DMS 273 (cell line): ENCODE data around the gene NPTX2.

Experiments used
- DNase-seq: peaks from one replicate; lab custom pipeline; 2025; ENCODE audit not compliant: unreplicated experiment; lab: John Stamatoyannopoulos, UW

NPTX2 gene

GRCh38 chr7:98653601-98654310 lies 36.7 kb downstream of the NPTX2 start:
- no peak for DNase-seq

- DNase-seq = no peak
These were observed 37.6 kb downstream of the NPTX2 start for GRCh38 chr7:98654524-98655272.

- DNase-seq = no peak
These were observed 38.5 kb downstream of the NPTX2 start for GRCh38 chr7:98655611-98656010.

GRCh38 chr7:98656899-98657298 lies 39.8 kb downstream of the NPTX2 start:
- no peak for DNase-seq

GRCh38 chr7:98657736-98658135 lies 40.7 kb downstream of the NPTX2 start:
- DNase-seq = no peak

- no peak for DNase-seq
These were observed 42.7 kb downstream of the NPTX2 start for GRCh38 chr7:98659756-98660155.

GRCh38 chr7:98661607-98662006 lies 44.5 kb downstream of the NPTX2 start:
- no peak for DNase-seq

GRCh38 chr7:98662289-98662688 lies 45.2 kb downstream of the NPTX2 start:
- no peak for DNase-seq

GRCh38 chr7:98664882-98665281 lies 47.8 kb downstream of the NPTX2 start:
- DNase-seq = peak; percentile 32

- peak; percentile 88 for DNase-seq
These were observed 51.2 kb downstream of the NPTX2 start for GRCh38 chr7:98668255-98668654.

- DNase-seq = peak; percentile 95
These were observed 52.4 kb downstream of the NPTX2 start for GRCh38 chr7:98669329-98670000.

- DNase-seq = no peak
These were observed 53.1 kb downstream of the NPTX2 start for GRCh38 chr7:98670186-98670585.

- no peak for DNase-seq
These were observed 54.7 kb downstream of the NPTX2 start for GRCh38 chr7:98671733-98672331.

GRCh38 chr7:98674461-98674860 lies 57.4 kb downstream of the NPTX2 start:
- peak; percentile 25 for DNase-seq

- DNase-seq = no peak
These were observed 57.8 kb downstream of the NPTX2 start for GRCh38 chr7:98674881-98675280.

GRCh38 chr7:98678215-98678614 lies 61.1 kb downstream of the NPTX2 start:
- DNase-seq = no peak
